Heart left ventricle (tissue), 16 donors: ENCODE results near the gene LRMDA. TPM values are rescaled to one million over a fixed set of nuclear protein-coding genes. Genes with fewer than 3 reads are reported as not detected.

Experiments used
- ATAC-seq, 4 donors: fragments of 200-7000 bp; cut with Tn5 transposase; one replicate each; pipeline ENCODE4 v1.9.1; 2020 to 2022; ENCODE audit warnings: moderate library complexity in 4 of 4, mild to moderate bottlenecking in 3 of 4, moderate number of reproducible peaks in 1 of 4
- DNase-seq, 5 donors: peaks; one replicate each; pipeline ENCODE4 v3.0.0-alpha.2; 2020
- H3K27ac ChIP-seq, 12 donors: fragments of 200-600 bp; sonication (generic) in 4 of 12; one replicate each; pipeline versions ENCODE4 v1.5.0 to v1.8.0; 2016 to 2022; ENCODE audit warnings: mild to moderate bottlenecking in 2 of 12
- H3K27me3 ChIP-seq, 9 donors: fragments of 200-600 bp; sonication (generic) in 2 of 9; one replicate each; pipeline versions ENCODE4 v1.5.1 to v1.8.0; 2016 to 2022; ENCODE audit warnings: mild to moderate bottlenecking in 3 of 9
- H3K36me3 ChIP-seq, 9 donors: fragments of 200-600 bp; sonication (generic) in 2 of 9; one replicate each; pipeline versions ENCODE4 v1.5.0 to v1.8.0; 2018 to 2022; ENCODE audit warnings: mild to moderate bottlenecking in 2 of 9
- H3K4me1 ChIP-seq, 12 donors: fragments of 200-600 bp; sonication (generic) in 4 of 12; one replicate each; pipeline versions ENCODE4 v1.5.0 to v1.8.0; 2016 to 2022; ENCODE audit warnings: mild to moderate bottlenecking in 3 of 12
- H3K4me3 ChIP-seq, 12 donors: fragments of 200-600 bp; sonication (generic) in 4 of 12; one replicate each; pipeline versions ENCODE4 v1.5.0 to v1.8.0; 2017 to 2022; ENCODE audit warnings: mild to moderate bottlenecking in 9 of 12, moderate library complexity in 4 of 12
- H3K9me3 ChIP-seq, 12 donors: fragments of 200-600 bp; sonication (generic) in 4 of 12; one replicate each; pipeline versions ENCODE4 v1.5.0 to v1.8.0; 2016 to 2022; ENCODE audit warnings: mild to moderate bottlenecking in 1 of 12
- POLR2A ChIP-seq, 2 donors: fragments of 450-650 bp; IDR thresholded peaks; one replicate each; pipeline ENCODE4 v1.6.1; 2017; ENCODE audit warnings: antibody characterized with exemption in 2 of 2, mild to moderate bottlenecking in 2 of 2, moderate library complexity in 2 of 2
- WGBS, 4 donors: extraction: QIAGEN DNeasy Blood & Tissue Kit in 2 of 4; methylation state at CpG; one replicate each; pipeline versions ENCODE4 v1.1.5 to v1.1.7; 2013 to 2018; 5-methylcytosine and 5-hydroxymethylcytosine counted together
- intact Hi-C, 10 donors: fragments of 100-400 bp; cut with DNase I; formaldehyde crosslinking; loops; one replicate each; pipeline versions ENCODE4 v1.11.1 to v1.14.2; 2022
- polyA plus RNA-seq, 2 donors: library from polyadenylated mRNA; stranded (reverse); fragments of 200-250 nt; gene quantifications; one replicate each; pipeline ENCODE4 v1.2.3, GENCODE V29; 2013
- total RNA-seq, 9 donors: library from RNA; depleted of rRNA in 2 of 9; stranded (reverse); fragments of >200 nt in 2 of 9; fragmentation: NEBNext Ultra II Directional in 3 of 9; extraction: Animal tissue kit (Norgen Biotek cat#: 25700) in 3 of 9; gene quantifications; one replicate each; pipeline versions ENCODE4 v1.1.0 to v1.2.4, GENCODE V29; 2016 to 2023
- TF ChIP-seq, protein P1 (sequence below), 12 donors: fragments of 200-600 bp; sonication (generic) in 4 of 12; IDR thresholded peaks; one replicate each; pipeline versions ENCODE4 v1.5.0 to v1.8.0; 2018 to 2022; ENCODE audit warnings: antibody characterized with exemption in 12 of 12, mild to moderate bottlenecking in 5 of 12
- donor health status: ischemic (EF 13 %, LVEDD 7.1; RV severe dilation, severe dysfunction).
- donor health status: healthy with polysubstance abuse.
- donor health status: DM: no; HTN: yes; CAD: no.
- donor health status: DM: no; HTN: no; CAD: no.
- donor health status: ischemic (EF 25% LVEDD 6.9; RV normal size, moderate dysfunction).
- donor health status: ischemic (EF 25% LVEDD 5.7; RV mildly dilated, moderate dysfunction).
- donor health status: healthy.
- donor health status: DM: yes; HTN: yes; CAD: no.
- donor health status: ischemic (EF 35%, LVEDD 5.7; RV mildly dilated, moderate dysfunction).
- donor health status: nonischemic (EF 11% LVEDD 7.7; RV severe dilation, severe dysfunction).
- donor health status: DM: yes; HTN: yes; CAD: no.
- donor health status: PGD.
- donor health status: ischemic (EF 29% LVEDD 5.4; RV normal size, mild dysfunction).
- donor health status: nonischemic (EF 23%, LVEDD 6.1; RV moderate dilation, normal function).

LRMDA gene
- total and polyA plus RNA-seq, 11 donors, result 2.4 to 34.4 (median 14.9) TPM

GRCh38 chr10:76358743-76359395 lies 927.4 kb downstream of the LRMDA start:
- H3K4me3 ChIP-seq, result no peak overlapping the region
- ATAC-seq, result no peak
- no peaks in the 10 kb centered on the region for H3K36me3 ChIP-seq
- DNase-seq, result no peak
- H3K4me1 ChIP-seq, result no peaks in the 10 kb centered on the region
- TF ChIP-seq, protein P1, sequence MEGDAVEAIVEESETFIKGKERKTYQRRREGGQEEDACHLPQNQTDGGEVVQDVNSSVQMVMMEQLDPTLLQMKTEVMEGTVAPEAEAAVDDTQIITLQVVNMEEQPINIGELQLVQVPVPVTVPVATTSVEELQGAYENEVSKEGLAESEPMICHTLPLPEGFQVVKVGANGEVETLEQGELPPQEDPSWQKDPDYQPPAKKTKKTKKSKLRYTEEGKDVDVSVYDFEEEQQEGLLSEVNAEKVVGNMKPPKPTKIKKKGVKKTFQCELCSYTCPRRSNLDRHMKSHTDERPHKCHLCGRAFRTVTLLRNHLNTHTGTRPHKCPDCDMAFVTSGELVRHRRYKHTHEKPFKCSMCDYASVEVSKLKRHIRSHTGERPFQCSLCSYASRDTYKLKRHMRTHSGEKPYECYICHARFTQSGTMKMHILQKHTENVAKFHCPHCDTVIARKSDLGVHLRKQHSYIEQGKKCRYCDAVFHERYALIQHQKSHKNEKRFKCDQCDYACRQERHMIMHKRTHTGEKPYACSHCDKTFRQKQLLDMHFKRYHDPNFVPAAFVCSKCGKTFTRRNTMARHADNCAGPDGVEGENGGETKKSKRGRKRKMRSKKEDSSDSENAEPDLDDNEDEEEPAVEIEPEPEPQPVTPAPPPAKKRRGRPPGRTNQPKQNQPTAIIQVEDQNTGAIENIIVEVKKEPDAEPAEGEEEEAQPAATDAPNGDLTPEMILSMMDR (IDR thresholded peaks at IDR 0.05), result no peak
- TF ChIP-seq POLR2A (IDR thresholded peaks at IDR 0.05), result no peak
- WGBS, 4 donors, result 70 to 93% (median 86%) methylated on average over 5 of the region's 5 CpGs
- H3K27ac ChIP-seq, result no peak overlapping the region
- intact Hi-C loops, result no loop called here
- no peaks in the 10 kb centered on the region for H3K9me3 ChIP-seq
- H3K27me3 ChIP-seq, result no peaks in the 10 kb centered on the region

GRCh38 chr10:76375761-76376160 lies 944.3 kb downstream of the LRMDA start:
- H3K27ac ChIP-seq, result no peak overlapping the region
- no peaks in the 10 kb centered on the region for H3K36me3 ChIP-seq
- no peak overlapping the region for H3K4me3 ChIP-seq
- DNase-seq, result no peak
- ATAC-seq, result no peak
- H3K27me3 ChIP-seq, result no peaks in the 10 kb centered on the region
- peaks cover 0 to 8% (median 0%) of the 10 kb centered on the region in 12 donors for H3K9me3 ChIP-seq
- intact Hi-C loops, result no loop called here
- WGBS, 4 donors, result 79 to 92% (median 82%) methylated on average over 1 of the region's 1 CpG
- TF ChIP-seq, protein P1 (IDR thresholded peaks at IDR 0.05), result no peak
- TF ChIP-seq POLR2A (IDR thresholded peaks at IDR 0.05), result no peak
- H3K4me1 ChIP-seq, result no peaks in the 10 kb centered on the region

- TF ChIP-seq, protein P1 (IDR thresholded peaks at IDR 0.05), result no peak
- no peak for TF ChIP-seq POLR2A (IDR thresholded peaks at IDR 0.05)
- no peak for ATAC-seq
- H3K4me1 ChIP-seq, result no peaks in the 10 kb centered on the region
- no peak overlapping the region for H3K27ac ChIP-seq
- DNase-seq, result no peak
- peaks cover 0 to 5% (median 0%) of the 10 kb centered on the region in 12 donors for H3K9me3 ChIP-seq
- no peak overlapping the region for H3K4me3 ChIP-seq
- WGBS, 4 donors, result 80 to 89% (median 82%) methylated on average over 2 of the region's 2 CpGs
- intact Hi-C loops, result no loop called here
- no peaks in the 10 kb centered on the region for H3K27me3 ChIP-seq
- no peaks in the 10 kb centered on the region for H3K36me3 ChIP-seq
These were observed 951.0 kb downstream of the LRMDA start for GRCh38 chr10:76382381-76382851.

DNA sequence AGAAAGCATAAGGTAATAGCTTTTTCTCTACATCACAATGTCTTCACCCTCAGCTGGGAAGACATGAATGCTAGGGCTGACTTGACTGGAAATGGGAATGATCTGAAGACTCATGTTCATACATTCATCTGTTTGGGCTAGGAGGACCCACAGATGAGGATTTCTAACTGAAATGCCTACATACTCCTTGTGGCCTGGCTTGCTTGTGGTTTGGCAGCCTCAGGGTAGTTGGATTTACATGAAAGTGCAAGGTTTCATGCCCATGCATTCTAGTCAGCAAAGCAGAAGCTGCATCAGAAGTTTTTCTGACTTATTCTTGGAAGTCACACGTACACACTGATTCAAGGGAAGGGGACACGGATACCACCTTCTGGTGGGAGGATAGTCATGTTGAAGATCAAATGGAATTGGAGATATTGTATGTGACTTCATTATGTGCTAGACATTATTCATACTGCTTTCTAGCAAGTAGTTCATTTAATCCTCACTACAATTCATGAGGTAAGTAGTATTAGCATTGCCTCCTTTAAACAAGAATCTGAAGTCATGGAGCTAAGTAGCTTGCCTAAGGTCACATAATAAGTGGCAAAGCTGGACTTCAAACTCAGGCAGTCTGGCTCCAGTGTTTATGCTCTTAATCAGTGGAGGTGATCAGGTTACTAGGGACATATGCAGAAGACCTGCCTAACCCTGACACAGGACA lies 957.0 kb downstream of the LRMDA start:
- Histone ChIP-seq H3K9me3 (peaks cover 0 to 6% (median 0%) of the 10 kb centered on the region in 12 donors), H3K36me3 (no peaks in the 10 kb centered on the region), H3K27me3 (no peaks in the 10 kb centered on the region), H3K27ac (no peak overlapping the region), H3K4me1 (no peaks in the 10 kb centered on the region), H3K4me3 (no peak overlapping the region)
- 97 to 100% (median 98%) methylated on average over 2 of the region's 2 CpGs for WGBS, 4 donors
- TF ChIP-seq, protein P1 (IDR thresholded peaks at IDR 0.05), result no peak
- TF ChIP-seq POLR2A (IDR thresholded peaks at IDR 0.05), result no peak
- ATAC-seq (no peak), DNase-seq (no peak)
- intact Hi-C loops, result no loop called here
